Erythroblast (primary cell): ENCODE results near the gene PLCZ1.
A peak's percentile ranks its signal among the peaks of the same experiment; 100 is the strongest.
"Not testable (repeated sequence)": the region's sequence is repeated elsewhere in the genome, so short reads cannot be mapped to it uniquely, and the experiment has no call there.

Experiments used
- DNase-seq, 2 experiments: peaks; one replicate each; lab custom pipeline; 2025; lab: John Stamatoyannopoulos, UW
- GATA1 ChIP-seq: IDR thresholded peaks from 2 replicates; pipeline ENCODE4 v1.6.1; 2011; ENCODE audit warnings: low read depth, mild to moderate bottlenecking, control low read depth, low read length, moderate library complexity
- POLR2A ChIP-seq: IDR thresholded peaks from 2 replicates; pipeline ENCODE4 v1.6.1; 2011; ENCODE audit warnings: mild to moderate bottlenecking, low read length

Gene PLCZ1

DNA sequence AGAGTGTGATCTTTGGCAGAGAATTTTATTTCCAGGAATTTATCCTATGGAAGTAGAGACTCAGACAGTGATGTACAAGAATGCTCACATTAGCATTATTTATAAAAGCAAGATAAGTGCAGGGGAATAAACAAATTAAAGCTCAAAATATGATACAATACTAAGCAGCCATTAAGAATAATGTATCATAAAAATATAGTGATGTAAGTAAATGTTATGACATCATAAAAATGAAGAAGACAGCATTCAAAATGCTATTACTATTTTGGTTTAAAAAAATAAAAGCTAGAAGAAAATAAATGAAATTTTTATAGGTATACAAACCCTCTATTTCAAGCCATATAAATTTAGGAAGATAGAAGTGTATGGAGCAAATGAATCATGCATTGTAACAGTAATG is 17.1 kb downstream of the PLCZ1 start:
- no peak for DNase-seq
- TF ChIP-seq POLR2A (no peak), GATA1 (no peak)

DNA sequence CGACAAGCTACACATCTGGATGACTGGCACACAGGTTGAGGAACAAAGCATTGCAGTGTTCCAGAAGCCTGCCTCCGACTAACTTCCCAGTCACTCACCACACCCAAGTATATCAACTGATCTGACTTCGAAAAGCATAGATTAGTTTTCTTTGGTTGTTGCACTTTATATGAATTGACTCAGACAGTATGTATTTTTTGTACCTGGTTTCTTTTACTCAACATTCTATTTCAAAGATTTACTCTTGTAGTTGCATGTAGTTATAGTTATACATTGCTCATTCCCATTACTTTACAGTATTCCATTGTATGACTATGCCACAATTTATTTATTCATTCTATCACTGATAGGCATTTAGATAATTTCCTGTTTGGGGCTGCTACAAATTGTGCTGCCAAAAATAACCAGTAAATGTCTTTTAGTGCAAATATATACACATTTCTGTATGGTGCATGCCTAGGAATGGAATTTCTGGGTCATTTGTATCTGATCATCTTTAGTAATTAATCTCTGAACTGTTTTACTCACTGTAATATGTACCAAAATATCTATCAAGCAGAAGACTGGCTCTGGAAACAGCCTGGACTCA is 17.8 kb downstream of the PLCZ1 start:
- no peak for DNase-seq

DNA sequence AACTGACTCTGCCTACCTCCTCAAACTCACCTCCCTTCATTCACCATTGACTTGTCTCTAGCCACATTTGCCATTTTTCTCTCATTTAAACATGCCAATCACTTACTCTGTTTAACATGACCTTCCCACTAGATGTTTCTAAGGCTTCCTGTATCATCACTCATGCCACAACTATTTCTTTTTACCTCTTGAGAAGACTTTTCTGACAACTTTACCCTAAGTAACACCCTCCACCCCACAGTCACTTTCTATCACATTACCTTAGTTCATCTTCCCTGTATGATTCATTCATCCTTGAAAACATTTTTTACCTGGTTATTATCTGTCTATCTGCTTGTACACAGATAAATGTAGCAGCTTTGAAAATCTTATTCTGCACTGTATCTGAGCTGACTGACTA is 19.4 kb downstream of the PLCZ1 start:
- TF ChIP-seq GATA1: no peak
- TF ChIP-seq POLR2A: no peak
- no peak for DNase-seq

More for the DNA sequence above, 17.8 kb downstream of the PLCZ1 start:
- TF ChIP-seq GATA1 (no peak), POLR2A (no peak)

DNA sequence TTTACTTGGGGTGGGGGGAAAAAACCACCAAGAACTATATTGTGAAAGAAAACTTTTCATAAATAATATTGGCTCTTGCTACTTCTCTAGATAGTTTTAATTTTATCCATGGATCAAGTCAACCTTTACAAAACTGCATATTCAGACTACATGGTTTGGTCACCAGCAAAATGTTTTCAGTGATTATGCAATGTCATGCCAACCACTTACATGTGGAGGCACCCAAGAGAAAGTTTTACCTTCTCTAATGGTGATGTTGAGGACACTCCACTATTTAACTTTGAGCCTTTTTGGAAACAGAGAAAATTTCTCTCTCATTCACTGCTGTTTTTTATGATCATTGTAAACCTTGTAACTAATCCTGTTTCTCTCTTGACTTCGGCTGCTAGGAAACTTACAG is 21.6 kb downstream of the PLCZ1 start:
- DNase-seq: no peak
- no peak for TF ChIP-seq GATA1
- TF ChIP-seq POLR2A: no peak

GRCh38 chr12:18706798-18707197 is 31.0 kb downstream of the PLCZ1 start:
- no peak for DNase-seq
- TF ChIP-seq GATA1 (no peak), POLR2A (no peak)

GRCh38 chr12:18703911-18704310 is 33.9 kb downstream of the PLCZ1 start:
- TF ChIP-seq POLR2A: no peak
- TF ChIP-seq GATA1: no peak
- no peak for DNase-seq

GRCh38 chr12:18703321-18703720 is 34.5 kb downstream of the PLCZ1 start:
- no peak for DNase-seq
- TF ChIP-seq GATA1 (no peak), POLR2A (no peak)

DNA sequence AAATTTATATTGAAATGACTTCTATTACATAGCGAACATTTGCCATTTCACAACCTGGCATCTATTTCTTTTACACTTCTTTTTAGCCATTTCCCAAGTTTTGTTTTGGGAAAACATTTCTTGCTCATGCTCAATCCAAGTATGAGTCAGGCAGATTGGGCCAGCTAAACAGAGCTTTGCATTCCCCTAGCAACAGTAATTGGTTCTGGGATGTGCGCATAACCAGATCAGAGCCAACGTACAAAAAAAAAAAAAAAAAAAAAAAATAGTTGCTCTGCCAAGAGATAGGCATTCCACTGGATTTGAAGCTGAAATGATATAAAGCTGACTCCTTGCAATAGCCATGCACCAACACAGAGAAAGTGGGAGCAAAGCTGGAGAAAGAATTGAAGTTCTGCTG is 37.5 kb downstream of the PLCZ1 start:
- TF ChIP-seq GATA1 (no peak), POLR2A (no peak)
- DNase-seq: no peak

- TF ChIP-seq GATA1 (no peak), POLR2A (no peak)
These were observed 40.7 kb downstream of the PLCZ1 start for GRCh38 chr12:18696971-18697602.

DNA sequence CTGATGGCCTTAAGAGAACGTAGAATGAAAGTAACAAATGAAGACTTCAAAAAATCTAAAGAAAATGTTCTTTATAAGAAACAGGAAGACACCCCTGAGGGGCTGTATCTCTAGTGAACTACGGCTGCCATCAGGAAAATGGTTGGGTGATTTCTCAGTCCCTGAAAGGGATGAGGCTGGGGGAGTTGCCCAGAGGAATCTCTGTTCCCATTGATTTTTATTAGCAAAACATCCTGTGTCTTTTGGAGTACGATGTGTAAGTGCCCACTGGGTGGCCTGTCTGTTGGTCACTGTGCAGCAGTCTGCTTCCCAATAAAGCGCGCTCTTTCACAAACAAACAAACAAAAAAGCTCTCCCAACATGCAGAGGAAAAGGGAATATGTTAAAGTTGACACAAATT is 43.8 kb downstream of the PLCZ1 start:
- not testable (repeated sequence) for DNase-seq

More at GRCh38 chr12:18696971-18697602, 40.7 kb downstream of the PLCZ1 start:
- DNase-seq: no peak

DNA sequence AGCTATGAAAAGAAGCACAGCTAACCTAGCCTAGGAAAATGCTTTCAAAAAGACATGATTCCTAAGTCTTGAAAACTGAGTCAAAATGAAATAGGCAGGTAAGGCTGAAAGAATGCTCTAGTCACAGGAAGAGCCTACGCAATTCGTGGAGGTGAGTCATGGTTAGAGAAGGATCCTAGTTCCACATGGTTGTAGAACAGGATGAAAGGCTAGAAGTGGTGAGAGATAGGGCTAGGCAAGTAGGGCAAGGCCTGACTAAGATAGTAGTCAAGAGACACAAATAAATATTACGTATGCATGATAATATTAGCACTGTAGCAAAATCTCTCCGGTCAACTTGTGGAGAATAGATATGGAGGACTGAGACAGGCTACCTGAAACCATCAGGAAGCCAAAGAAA is 47.2 kb downstream of the PLCZ1 start:
- DNase-seq: no peak
- no peak for TF ChIP-seq GATA1
- no peak for TF ChIP-seq POLR2A

GRCh38 chr12:18689771-18690170 is 48.0 kb downstream of the PLCZ1 start:
- DNase-seq: no peak

GRCh38 chr12:18684430-18684829 is 53.4 kb downstream of the PLCZ1 start:
- TF ChIP-seq POLR2A: no peak
- no peak for TF ChIP-seq GATA1
- DNase-seq: no peak

More at GRCh38 chr12:18689771-18690170, 48.0 kb downstream of the PLCZ1 start:
- TF ChIP-seq GATA1 (no peak), POLR2A (no peak)

DNA sequence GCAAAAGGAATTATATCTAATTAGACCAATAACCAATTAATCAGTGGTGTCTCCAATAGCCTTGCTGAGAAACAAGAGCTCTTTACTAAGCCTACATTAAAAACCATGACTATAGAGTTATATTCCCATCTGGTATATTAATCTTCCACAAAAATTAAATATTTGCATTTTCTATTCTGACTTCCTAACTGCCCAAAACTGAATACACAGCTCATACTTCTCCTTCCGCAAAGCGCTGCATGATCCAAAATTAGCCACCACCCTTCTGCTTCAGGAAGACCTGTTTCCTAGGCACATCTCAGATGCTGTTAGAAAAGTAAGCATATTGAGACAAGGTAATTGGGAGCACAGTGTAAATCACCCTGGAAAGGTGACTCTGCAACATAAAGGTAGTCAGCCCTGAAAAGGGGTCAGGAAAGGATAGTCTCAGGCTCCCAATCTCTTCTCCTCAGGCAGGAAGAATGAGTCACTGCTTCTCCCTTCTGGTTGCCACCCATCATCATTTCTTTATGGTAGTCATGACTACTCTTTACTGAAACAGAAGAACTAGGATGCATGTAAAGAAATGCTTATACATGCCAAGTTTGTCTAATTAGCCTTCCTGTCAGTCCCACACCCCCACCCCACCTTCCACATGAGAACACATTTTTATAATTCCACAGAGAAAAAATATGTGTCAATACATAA is 54.3 kb downstream of the PLCZ1 start:
- DNase-seq: peak; percentile 6 to 19
- TF ChIP-seq POLR2A (no peak), GATA1 (no peak)

GRCh38 chr12:18681818-18682217 is 56.0 kb downstream of the PLCZ1 start:
- TF ChIP-seq POLR2A: no peak
- TF ChIP-seq GATA1: no peak
- DNase-seq: peak; percentile 1 to 10
